Measurements from ENCODE around the gene TNFRSF18.

GRCh38 chr1:1208713-1209433 is 2.5 kb upstream of the TNFRSF18 start:
- TF ChIP-seq, protein P1, sequence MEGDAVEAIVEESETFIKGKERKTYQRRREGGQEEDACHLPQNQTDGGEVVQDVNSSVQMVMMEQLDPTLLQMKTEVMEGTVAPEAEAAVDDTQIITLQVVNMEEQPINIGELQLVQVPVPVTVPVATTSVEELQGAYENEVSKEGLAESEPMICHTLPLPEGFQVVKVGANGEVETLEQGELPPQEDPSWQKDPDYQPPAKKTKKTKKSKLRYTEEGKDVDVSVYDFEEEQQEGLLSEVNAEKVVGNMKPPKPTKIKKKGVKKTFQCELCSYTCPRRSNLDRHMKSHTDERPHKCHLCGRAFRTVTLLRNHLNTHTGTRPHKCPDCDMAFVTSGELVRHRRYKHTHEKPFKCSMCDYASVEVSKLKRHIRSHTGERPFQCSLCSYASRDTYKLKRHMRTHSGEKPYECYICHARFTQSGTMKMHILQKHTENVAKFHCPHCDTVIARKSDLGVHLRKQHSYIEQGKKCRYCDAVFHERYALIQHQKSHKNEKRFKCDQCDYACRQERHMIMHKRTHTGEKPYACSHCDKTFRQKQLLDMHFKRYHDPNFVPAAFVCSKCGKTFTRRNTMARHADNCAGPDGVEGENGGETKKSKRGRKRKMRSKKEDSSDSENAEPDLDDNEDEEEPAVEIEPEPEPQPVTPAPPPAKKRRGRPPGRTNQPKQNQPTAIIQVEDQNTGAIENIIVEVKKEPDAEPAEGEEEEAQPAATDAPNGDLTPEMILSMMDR (IDR thresholded peaks at IDR 0.05), result no peak
- no peak for TF ChIP-seq POLR2AphosphoS5 (IDR thresholded peaks at IDR 0.05)
- TF ChIP-seq POLR2A (IDR thresholded peaks at IDR 0.05; ENCODE audit: low read depth), result no peak

Data from esophagus muscularis mucosa (tissue), 3 donors.